MM.1S (cell line): ENCODE results near the gene ALOX15.

Experiments
- CTCF ChIP-seq: fragments of 300-600 bp; sonication (generic); IDR thresholded peaks from 2 replicates; pipeline ENCODE4 v1.5.1; 2016; ENCODE audit warnings: antibody characterized with exemption, low read length, mixed read lengths
- EZH2 ChIP-seq: fragments of 300-600 bp; sonication (generic); optimal IDR thresholded peaks from 2 replicates; pipeline ENCODE3; 2017; ENCODE audit warnings: low read depth, mild to moderate bottlenecking, antibody characterized with exemption, low read length, mixed read lengths

GRCh38 chr17:4605826-4606225, 35.7 kb downstream of the ALOX15 start:
- TF ChIP-seq CTCF: no peak
- TF ChIP-seq EZH2: no peak
